ENCODE results near the gene COL24A1.
"Not testable (repeated sequence)": the region's sequence is repeated elsewhere in the genome, so short reads cannot be mapped to it uniquely, and the experiment has no call there.

COL24A1 gene

GRCh38 chr1:85806236-85806965 is 350.2 kb downstream of the COL24A1 start:
- no peak for DNase-seq (ENCODE audit: low read depth, low spot score)

- no peak for DNase-seq (ENCODE audit: low read depth, low spot score)
Measured at GRCh38 chr1:85801520-85801919, 355.1 kb downstream of the COL24A1 start.

GRCh38 chr1:85799737-85800136 is 356.8 kb downstream of the COL24A1 start:
- DNase-seq (ENCODE audit: low read depth, low spot score), result no peak

- no peak for DNase-seq (ENCODE audit: low read depth, low spot score)
Measured at GRCh38 chr1:85798419-85798818, 358.2 kb downstream of the COL24A1 start.

- DNase-seq (ENCODE audit: low read depth, low spot score), result not testable (repeated sequence)
Measured at GRCh38 chr1:85777021-85777420, 379.6 kb downstream of the COL24A1 start.

- no peak for DNase-seq (ENCODE audit: low read depth, low spot score)
Measured at GRCh38 chr1:85762804-85763203, 393.8 kb downstream of the COL24A1 start.

GRCh38 chr1:85756864-85757263 is 399.7 kb downstream of the COL24A1 start:
- DNase-seq (ENCODE audit: low read depth, low spot score), result no peak

GRCh38 chr1:85748120-85748519 is 408.5 kb downstream of the COL24A1 start:
- no peak for DNase-seq (ENCODE audit: low read depth, low spot score)

GRCh38 chr1:85746777-85747176 is 409.8 kb downstream of the COL24A1 start:
- no peak for DNase-seq (ENCODE audit: low read depth, low spot score)

GRCh38 chr1:85743814-85744213 is 412.8 kb downstream of the COL24A1 start:
- DNase-seq (ENCODE audit: low read depth, low spot score), result no peak

GRCh38 chr1:85734931-85735330 is 421.6 kb downstream of the COL24A1 start:
- DNase-seq (ENCODE audit: low read depth, low spot score), result no peak

GRCh38 chr1:85718678-85719340 is 437.8 kb downstream of the COL24A1 start:
- no peak for DNase-seq (ENCODE audit: low read depth, low spot score)

GRCh38 chr1:85714418-85715114 is 442.0 kb downstream of the COL24A1 start:
- not testable (repeated sequence) for DNase-seq (ENCODE audit: low read depth, low spot score)

GRCh38 chr1:85708829-85709227 is 447.7 kb downstream of the COL24A1 start:
- DNase-seq (ENCODE audit: low read depth, low spot score), result no peak

GRCh38 chr1:85707990-85708828 is 448.4 kb downstream of the COL24A1 start, which contains the start of gene ZNHIT6:
ZNHIT6 (minus strand) TSS chr1:85708433; CDS start chr1:85708284, 149 bp downstream.
- DNase-seq (ENCODE audit: low read depth, low spot score), result peak; percentile 87

- DNase-seq (ENCODE audit: low read depth, low spot score), result no peak
Measured at GRCh38 chr1:85707267-85707989, 449.1 kb downstream of the COL24A1 start.

GRCh38 chr1:85705940-85706339 is 450.6 kb downstream of the COL24A1 start:
- DNase-seq (ENCODE audit: low read depth, low spot score), result no peak

GRCh38 chr1:85700422-85700821 is 456.1 kb downstream of the COL24A1 start:
- DNase-seq (ENCODE audit: low read depth, low spot score), result no peak

- DNase-seq (ENCODE audit: low read depth, low spot score), result no peak
Measured at GRCh38 chr1:85697895-85698294, 458.7 kb downstream of the COL24A1 start.

GRCh38 chr1:85692730-85693314 is 463.8 kb downstream of the COL24A1 start:
- peak; percentile 32 for DNase-seq (ENCODE audit: low read depth, low spot score)

Measured in smooth muscle cell of the brain vasculature (primary cell).